ENCODE results near the gene MOGAT2.

Gene MOGAT2

DNA sequence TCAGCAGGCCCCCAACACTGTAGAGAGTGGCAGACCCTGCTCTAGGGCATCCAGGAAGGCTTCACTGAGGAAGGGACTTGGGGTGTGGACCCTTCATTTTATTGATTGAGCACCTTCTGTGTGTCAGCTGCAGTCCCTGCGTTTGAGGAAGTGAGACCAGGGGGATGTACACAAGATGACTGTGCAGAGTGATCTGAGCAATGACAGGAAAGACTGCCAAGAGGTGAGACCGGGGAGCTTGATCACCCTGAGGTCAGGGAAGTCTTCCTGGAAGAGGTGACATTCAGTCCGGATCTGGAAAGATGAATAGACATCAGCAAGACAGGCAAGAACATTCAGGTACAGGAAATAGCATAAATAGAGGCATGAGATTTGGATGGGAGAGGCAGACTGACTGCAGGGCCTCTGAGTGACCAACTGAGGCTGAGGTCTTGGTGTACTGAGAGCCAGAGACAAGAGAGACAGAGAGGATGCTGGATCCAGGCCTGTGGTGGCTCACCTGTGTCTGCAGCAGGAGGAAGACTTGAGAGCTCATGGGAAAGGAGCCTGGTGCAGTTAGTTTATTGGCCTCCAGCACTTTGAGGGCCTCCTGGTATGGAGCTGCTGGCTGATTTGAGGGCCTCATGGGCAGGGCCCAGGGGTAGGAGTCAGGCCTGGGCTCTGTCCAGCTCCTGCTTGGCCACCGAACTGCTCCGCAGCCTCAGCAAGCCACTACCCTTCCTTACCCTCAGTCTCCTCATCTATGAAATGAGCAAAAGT is 56.1 kb downstream of the MOGAT2 start:
- peak; percentile 49 for DNase-seq
- in situ Hi-C loops (cut with MboI; ENCODE audit: low pct_unique_long_range_greater_than_20kb, low sequenced_read_pairs): no loop called here

GRCh38 chr11:75775056-75775455 is 57.4 kb downstream of the MOGAT2 start:
- no peak for DNase-seq
- in situ Hi-C loops (cut with MboI; ENCODE audit: low pct_unique_long_range_greater_than_20kb, low sequenced_read_pairs): no loop called here

DNA sequence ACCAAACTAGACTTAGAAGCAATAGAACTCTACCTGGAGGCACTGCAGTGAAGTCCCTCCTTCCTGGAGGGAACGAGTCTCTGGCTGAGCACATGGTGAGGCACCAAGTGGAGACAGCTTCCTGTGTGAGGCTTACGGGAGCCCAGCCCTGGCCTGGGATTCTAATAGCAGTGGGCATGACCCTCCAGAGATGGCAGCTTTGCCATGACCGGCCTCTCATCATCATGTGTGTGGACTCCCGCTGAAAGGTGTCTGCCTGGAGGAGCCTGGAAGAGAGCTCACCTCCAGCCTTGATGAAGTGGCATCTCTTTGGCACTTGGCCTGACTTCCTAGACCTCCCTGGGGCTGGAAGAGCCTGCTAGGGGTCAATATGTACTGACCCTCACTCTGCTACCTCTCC is 58.9 kb downstream of the MOGAT2 start:
- no peak for DNase-seq
- in situ Hi-C loops (cut with MboI; ENCODE audit: low pct_unique_long_range_greater_than_20kb, low sequenced_read_pairs): no loop called here

- peak; percentile 32 for DNase-seq
- in situ Hi-C loops (cut with MboI; ENCODE audit: low pct_unique_long_range_greater_than_20kb, low sequenced_read_pairs): no loop called here
Observed at GRCh38 chr11:75777461-75778110, 59.9 kb downstream of the MOGAT2 start.

DNA sequence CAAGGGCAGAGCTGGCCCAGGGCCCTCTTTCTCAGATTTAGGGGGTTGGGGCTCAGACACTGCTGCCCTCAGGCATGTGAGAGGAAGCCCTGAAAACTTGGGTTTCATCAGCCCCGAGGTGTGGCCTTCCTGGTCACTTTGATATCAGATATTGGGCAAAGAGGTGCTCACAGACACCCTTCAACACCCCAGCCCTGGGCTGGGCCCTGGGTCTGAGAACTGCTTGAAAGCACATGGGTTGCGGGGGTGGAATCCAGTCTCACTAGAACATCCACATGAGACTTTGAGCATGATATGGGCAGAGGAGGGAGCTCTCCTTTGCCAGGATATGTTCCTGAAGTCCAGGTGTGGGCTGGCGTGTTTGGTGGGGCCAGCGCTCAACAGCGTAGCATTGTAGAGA is 61.3 kb downstream of the MOGAT2 start:
- in situ Hi-C loops (cut with MboI; ENCODE audit: low pct_unique_long_range_greater_than_20kb, low sequenced_read_pairs): no loop called here
- DNase-seq: no peak

GRCh38 chr11:75779960-75780359 is 62.3 kb downstream of the MOGAT2 start:
- in situ Hi-C loops (cut with MboI; ENCODE audit: low pct_unique_long_range_greater_than_20kb, low sequenced_read_pairs): no loop called here
- no peak for DNase-seq

DNA sequence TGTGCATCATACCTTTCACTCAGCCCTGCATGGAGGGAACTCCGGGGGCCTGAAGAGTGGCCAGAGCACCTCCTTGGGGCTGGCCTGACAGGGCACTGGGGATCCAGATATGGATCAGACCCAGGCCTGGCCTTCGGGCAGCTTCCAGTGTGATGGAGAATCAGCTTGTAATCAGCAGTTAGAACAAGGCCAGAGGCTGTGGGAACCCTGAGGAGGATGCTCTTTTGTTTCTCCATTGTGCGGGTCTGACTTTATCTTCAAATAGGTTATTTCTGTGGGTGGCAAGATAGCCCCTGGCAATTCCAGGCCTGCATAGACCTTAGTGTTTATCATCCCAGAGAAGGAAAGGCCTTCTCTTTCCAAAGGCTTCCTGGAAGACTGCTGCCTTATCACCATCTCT is 63.2 kb downstream of the MOGAT2 start:
- in situ Hi-C loops (cut with MboI; ENCODE audit: low pct_unique_long_range_greater_than_20kb, low sequenced_read_pairs): no loop called here

GRCh38 chr11:75781296-75781695 is 63.7 kb downstream of the MOGAT2 start:
- in situ Hi-C loops (cut with MboI; ENCODE audit: low pct_unique_long_range_greater_than_20kb, low sequenced_read_pairs): no loop called here

More for the DNA sequence above, 63.2 kb downstream of the MOGAT2 start:
- DNase-seq: no peak

GRCh38 chr11:75781831-75782230 is 64.2 kb downstream of the MOGAT2 start:
- in situ Hi-C loops (cut with MboI; ENCODE audit: low pct_unique_long_range_greater_than_20kb, low sequenced_read_pairs): no loop called here
- DNase-seq: no peak

More at GRCh38 chr11:75781296-75781695, 63.7 kb downstream of the MOGAT2 start:
- no peak for DNase-seq
